ENCODE measurements around the gene SMAD7. TPM values are rescaled to one million over a fixed set of nuclear protein-coding genes. Genes with fewer than 3 reads are reported as not detected.
A peak's percentile ranks its signal among the peaks of the same experiment; 100 is the strongest.

Gene SMAD7
- total and polyA plus RNA-seq, 2 experiments from 2014 or later, result 11.8 to 29.8 TPM

DNA sequence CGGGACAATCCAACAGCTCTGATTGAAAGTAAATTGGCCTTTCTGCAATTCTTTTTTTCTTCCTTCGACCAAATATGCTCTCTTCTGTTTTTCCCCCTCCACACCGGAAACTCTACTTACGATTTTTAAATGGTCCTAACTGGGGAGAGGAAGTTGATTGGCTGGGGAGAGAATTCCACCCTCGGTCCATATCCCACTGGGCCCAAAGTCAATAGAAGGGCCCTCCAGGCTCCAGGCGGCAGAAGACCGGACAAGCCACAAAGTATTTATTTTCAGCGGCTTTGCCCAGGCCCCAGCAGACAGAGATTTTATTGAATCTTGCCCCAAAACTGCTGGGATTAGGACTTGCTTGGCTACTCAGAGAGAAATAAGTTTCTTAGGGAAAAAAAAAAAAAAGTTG lies 37.1 kb upstream of the SMAD7 start:
- DNase-seq (ENCODE audit: low spot score) (no peak), ATAC-seq (no peak)
- no peaks in the 10 kb centered on the region for H4K20me1 ChIP-seq (replicated peaks; ENCODE audit: insufficient read depth)
- no peak overlapping the region for H3K27ac ChIP-seq (ENCODE audit: low read depth)
- H3K4me1 ChIP-seq (ENCODE audit: insufficient read depth), result 0 out of 2 replicates have a peak, but pooled peaks cover 8% of the 10 kb centered on the region
- H3K27ac Mint-ChIP-seq, result no peak overlapping the region
- H2AFZ ChIP-seq, result peak overlapping the region; percentile 90; the same call in 1 of the 2 replicates
- H3F3A ChIP-seq (replicated peaks; ENCODE audit: low read depth), result 0 out of 2 replicates have a peak, but pooled peaks cover 6% of the 10 kb centered on the region
- H3K4me2 ChIP-seq, result no peak overlapping the region
- no peaks in the 10 kb centered on the region for H3K9me2 ChIP-seq (ENCODE audit: insufficient read depth)
- H3K4me1 Mint-ChIP-seq, result peaks cover 20% of the 10 kb centered on the region
- TF ChIP-seq JUNB (IDR thresholded peaks at IDR 0.05; ENCODE audit: unreplicated experiment) (no peak), ZNF331 (CRISPR knock-in tag; IDR thresholded peaks at IDR 0.05; ENCODE audit: low read depth) (no peak), CREB1 (CRISPR knock-in tag; IDR thresholded peaks at IDR 0.05; ENCODE audit: low read depth) (no peak), NANOG (IDR thresholded peaks at IDR 0.05; ENCODE audit: borderline replicate concordance) (no peak), EZH2phosphoT487 (IDR thresholded peaks at IDR 0.05; ENCODE audit: unreplicated experiment) (no peak), POLR2AphosphoS5 (IDR thresholded peaks at IDR 0.05; ENCODE audit: low read depth) (no peak), ZNF114 (CRISPR knock-in tag; IDR thresholded peaks at IDR 0.05) (no peak), EZH2 (IDR thresholded peaks at IDR 0.05; ENCODE audit: low read depth, unreplicated experiment) (no peak), STAT1 (IDR thresholded peaks at IDR 0.05; ENCODE audit: unreplicated experiment) (no peak)
- TF ChIP-seq, protein P1, sequence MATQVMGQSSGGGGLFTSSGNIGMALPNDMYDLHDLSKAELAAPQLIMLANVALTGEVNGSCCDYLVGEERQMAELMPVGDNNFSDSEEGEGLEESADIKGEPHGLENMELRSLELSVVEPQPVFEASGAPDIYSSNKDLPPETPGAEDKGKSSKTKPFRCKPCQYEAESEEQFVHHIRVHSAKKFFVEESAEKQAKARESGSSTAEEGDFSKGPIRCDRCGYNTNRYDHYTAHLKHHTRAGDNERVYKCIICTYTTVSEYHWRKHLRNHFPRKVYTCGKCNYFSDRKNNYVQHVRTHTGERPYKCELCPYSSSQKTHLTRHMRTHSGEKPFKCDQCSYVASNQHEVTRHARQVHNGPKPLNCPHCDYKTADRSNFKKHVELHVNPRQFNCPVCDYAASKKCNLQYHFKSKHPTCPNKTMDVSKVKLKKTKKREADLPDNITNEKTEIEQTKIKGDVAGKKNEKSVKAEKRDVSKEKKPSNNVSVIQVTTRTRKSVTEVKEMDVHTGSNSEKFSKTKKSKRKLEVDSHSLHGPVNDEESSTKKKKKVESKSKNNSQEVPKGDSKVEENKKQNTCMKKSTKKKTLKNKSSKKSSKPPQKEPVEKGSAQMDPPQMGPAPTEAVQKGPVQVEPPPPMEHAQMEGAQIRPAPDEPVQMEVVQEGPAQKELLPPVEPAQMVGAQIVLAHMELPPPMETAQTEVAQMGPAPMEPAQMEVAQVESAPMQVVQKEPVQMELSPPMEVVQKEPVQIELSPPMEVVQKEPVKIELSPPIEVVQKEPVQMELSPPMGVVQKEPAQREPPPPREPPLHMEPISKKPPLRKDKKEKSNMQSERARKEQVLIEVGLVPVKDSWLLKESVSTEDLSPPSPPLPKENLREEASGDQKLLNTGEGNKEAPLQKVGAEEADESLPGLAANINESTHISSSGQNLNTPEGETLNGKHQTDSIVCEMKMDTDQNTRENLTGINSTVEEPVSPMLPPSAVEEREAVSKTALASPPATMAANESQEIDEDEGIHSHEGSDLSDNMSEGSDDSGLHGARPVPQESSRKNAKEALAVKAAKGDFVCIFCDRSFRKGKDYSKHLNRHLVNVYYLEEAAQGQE (IDR thresholded peaks at IDR 0.05; ENCODE audit: unreplicated experiment), result no peak
- TF ChIP-seq, protein P2, sequence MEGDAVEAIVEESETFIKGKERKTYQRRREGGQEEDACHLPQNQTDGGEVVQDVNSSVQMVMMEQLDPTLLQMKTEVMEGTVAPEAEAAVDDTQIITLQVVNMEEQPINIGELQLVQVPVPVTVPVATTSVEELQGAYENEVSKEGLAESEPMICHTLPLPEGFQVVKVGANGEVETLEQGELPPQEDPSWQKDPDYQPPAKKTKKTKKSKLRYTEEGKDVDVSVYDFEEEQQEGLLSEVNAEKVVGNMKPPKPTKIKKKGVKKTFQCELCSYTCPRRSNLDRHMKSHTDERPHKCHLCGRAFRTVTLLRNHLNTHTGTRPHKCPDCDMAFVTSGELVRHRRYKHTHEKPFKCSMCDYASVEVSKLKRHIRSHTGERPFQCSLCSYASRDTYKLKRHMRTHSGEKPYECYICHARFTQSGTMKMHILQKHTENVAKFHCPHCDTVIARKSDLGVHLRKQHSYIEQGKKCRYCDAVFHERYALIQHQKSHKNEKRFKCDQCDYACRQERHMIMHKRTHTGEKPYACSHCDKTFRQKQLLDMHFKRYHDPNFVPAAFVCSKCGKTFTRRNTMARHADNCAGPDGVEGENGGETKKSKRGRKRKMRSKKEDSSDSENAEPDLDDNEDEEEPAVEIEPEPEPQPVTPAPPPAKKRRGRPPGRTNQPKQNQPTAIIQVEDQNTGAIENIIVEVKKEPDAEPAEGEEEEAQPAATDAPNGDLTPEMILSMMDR (conservative IDR thresholded peaks at IDR 0.05; ENCODE audit: low read depth in 2 of 2), result no peak
- TF ChIP-seq, protein P3, sequence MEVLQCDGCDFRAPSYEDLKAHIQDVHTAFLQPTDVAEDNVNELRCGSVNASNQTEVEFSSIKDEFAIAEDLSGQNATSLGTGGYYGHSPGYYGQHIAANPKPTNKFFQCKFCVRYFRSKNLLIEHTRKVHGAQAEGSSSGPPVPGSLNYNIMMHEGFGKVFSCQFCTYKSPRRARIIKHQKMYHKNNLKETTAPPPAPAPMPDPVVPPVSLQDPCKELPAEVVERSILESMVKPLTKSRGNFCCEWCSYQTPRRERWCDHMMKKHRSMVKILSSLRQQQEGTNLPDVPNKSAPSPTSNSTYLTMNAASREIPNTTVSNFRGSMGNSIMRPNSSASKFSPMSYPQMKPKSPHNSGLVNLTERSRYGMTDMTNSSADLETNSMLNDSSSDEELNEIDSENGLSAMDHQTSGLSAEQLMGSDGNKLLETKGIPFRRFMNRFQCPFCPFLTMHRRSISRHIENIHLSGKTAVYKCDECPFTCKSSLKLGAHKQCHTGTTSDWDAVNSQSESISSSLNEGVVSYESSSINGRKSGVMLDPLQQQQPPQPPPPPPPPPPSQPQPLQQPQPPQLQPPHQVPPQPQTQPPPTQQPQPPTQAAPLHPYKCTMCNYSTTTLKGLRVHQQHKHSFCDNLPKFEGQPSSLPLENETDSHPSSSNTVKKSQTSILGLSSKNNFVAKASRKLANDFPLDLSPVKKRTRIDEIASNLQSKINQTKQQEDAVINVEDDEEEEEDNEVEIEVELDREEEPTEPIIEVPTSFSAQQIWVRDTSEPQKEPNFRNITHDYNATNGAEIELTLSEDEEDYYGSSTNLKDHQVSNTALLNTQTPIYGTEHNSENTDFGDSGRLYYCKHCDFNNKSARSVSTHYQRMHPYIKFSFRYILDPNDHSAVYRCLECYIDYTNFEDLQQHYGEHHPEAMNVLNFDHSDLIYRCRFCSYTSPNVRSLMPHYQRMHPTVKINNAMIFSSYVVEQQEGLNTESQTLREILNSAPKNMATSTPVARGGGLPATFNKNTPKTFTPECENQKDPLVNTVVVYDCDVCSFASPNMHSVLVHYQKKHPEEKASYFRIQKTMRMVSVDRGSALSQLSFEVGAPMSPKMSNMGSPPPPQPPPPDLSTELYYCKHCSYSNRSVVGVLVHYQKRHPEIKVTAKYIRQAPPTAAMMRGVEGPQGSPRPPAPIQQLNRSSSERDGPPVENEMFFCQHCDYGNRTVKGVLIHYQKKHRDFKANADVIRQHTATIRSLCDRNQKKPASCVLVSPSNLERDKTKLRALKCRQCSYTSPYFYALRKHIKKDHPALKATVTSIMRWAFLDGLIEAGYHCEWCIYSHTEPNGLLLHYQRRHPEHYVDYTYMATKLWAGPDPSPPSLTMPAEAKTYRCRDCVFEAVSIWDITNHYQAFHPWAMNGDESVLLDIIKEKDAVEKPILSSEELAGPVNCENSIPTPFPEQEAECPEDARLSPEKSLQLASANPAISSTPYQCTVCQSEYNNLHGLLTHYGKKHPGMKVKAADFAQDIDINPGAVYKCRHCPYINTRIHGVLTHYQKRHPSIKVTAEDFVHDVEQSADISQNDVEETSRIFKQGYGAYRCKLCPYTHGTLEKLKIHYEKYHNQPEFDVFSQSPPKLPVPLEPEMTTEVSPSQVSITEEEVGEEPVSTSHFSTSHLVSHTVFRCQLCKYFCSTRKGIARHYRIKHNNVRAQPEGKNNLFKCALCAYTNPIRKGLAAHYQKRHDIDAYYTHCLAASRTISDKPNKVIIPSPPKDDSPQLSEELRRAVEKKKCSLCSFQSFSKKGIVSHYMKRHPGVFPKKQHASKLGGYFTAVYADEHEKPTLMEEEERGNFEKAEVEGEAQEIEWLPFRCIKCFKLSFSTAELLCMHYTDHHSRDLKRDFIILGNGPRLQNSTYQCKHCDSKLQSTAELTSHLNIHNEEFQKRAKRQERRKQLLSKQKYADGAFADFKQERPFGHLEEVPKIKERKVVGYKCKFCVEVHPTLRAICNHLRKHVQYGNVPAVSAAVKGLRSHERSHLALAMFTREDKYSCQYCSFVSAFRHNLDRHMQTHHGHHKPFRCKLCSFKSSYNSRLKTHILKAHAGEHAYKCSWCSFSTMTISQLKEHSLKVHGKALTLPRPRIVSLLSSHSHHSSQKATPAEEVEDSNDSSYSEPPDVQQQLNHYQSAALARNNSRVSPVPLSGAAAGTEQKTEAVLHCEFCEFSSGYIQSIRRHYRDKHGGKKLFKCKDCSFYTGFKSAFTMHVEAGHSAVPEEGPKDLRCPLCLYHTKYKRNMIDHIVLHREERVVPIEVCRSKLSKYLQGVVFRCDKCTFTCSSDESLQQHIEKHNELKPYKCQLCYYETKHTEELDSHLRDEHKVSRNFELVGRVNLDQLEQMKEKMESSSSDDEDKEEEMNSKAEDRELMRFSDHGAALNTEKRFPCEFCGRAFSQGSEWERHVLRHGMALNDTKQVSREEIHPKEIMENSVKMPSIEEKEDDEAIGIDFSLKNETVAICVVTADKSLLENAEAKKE (CRISPR knock-in tag; IDR thresholded peaks at IDR 0.05), result no peak
- TF ChIP-seq, protein P4, sequence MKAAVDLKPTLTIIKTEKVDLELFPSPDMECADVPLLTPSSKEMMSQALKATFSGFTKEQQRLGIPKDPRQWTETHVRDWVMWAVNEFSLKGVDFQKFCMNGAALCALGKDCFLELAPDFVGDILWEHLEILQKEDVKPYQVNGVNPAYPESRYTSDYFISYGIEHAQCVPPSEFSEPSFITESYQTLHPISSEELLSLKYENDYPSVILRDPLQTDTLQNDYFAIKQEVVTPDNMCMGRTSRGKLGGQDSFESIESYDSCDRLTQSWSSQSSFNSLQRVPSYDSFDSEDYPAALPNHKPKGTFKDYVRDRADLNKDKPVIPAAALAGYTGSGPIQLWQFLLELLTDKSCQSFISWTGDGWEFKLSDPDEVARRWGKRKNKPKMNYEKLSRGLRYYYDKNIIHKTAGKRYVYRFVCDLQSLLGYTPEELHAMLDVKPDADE (IDR thresholded peaks at IDR 0.05), result no peak
- H3K79me2 ChIP-seq (replicated peaks; ENCODE audit: insufficient read depth), result no peaks in the 10 kb centered on the region
- no peaks in the 10 kb centered on the region for H3K36me3 ChIP-seq (ENCODE audit: insufficient read depth)
- H3K27me3 Mint-ChIP-seq (ENCODE audit: insufficient read depth, low read depth, poor library complexity), result peaks cover 11% of the 10 kb centered on the region
- no peak overlapping the region for H3K4me3 Mint-ChIP-seq
- H3K27me3 ChIP-seq (ENCODE audit: insufficient read depth), result no peaks in the 10 kb centered on the region
- H3K9me3 Mint-ChIP-seq, result peaks cover 4% of the 10 kb centered on the region; the same call in 1 of the 3 replicates
- no peak overlapping the region for H3K4me3 ChIP-seq
- no peaks in the 10 kb centered on the region for H3K36me3 Mint-ChIP-seq (ENCODE audit: low read depth)
